ENCODE measurements around the gene RARRES2.

Gene RARRES2

GRCh38 chr7:150345012-150345411 lies 3.6 kb upstream of the RARRES2 start:
- TF ChIP-seq CTCF (IDR thresholded peaks at IDR 0.05; ENCODE audit: insufficient read depth, low read depth, low read length, missing control alignments), result no peak
- H3K4me3 ChIP-seq (ENCODE audit: low read length), result no peak overlapping the region
- no peak for DNase-seq (ENCODE audit: low read depth)

DNA sequence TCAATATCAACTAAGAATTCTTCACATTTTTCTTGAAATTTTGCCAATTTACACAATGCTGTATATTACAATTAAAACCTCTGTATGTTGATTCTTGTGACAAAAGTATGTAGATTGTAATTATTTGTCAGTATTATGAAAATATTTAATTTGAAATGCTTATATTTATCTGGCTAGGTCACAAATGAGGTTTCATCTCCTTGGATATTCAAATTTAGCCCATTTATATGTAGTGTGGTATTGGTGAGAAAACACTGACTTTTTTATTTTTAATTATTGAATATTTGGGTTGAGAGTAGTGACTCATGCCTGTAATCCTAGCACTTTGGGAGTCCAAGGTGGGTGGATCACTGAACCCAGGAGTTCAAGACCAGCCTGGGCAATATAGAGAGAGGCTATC lies 2.9 kb upstream of the RARRES2 start:
- no peak for TF ChIP-seq CTCF (IDR thresholded peaks at IDR 0.05; ENCODE audit: insufficient read depth, low read depth, low read length, missing control alignments)
- no peak overlapping the region for H3K4me3 ChIP-seq (ENCODE audit: low read length)
- no peak for DNase-seq (ENCODE audit: low read depth)

DNA sequence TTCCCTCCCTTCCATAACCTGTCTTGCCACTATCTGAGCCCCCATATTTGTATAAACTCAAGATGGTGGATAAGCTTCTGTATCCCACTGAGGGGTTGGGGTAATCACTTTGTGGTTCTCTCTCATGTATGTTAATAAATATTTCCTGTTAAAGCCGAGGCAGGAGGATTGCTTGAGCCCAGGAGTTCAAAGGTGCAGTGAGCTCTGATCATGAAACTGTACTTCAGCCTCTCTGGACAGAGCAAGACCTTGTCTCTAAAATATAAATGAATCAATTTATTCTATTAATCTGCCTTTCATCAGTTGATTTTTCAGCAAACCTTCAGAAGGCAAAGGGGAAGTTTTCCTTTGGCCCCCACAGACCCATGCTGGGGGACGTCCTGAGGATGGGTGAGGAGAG lies 1.8 kb upstream of the RARRES2 start:
- H3K4me3 ChIP-seq (ENCODE audit: low read length), result no peak overlapping the region
- no peak for DNase-seq (ENCODE audit: low read depth)
- no peak for TF ChIP-seq CTCF (IDR thresholded peaks at IDR 0.05; ENCODE audit: insufficient read depth, low read depth, low read length, missing control alignments)

GRCh38 chr7:150342121-150342408 lies 636 bp upstream of the RARRES2 start:
- no peak overlapping the region for H3K4me3 ChIP-seq (ENCODE audit: low read length)
- no peak for TF ChIP-seq CTCF (IDR thresholded peaks at IDR 0.05; ENCODE audit: insufficient read depth, low read depth, low read length, missing control alignments)
- DNase-seq (ENCODE audit: low read depth), result no peak

- H3K4me3 ChIP-seq (ENCODE audit: low read length), result no peak overlapping the region
- no peak for TF ChIP-seq CTCF (IDR thresholded peaks at IDR 0.05; ENCODE audit: insufficient read depth, low read depth, low read length, missing control alignments)
- DNase-seq (ENCODE audit: low read depth), result no peak
These were observed 560 bp downstream of the RARRES2 start for GRCh38 chr7:150340875-150341262.

- H3K4me3 ChIP-seq (ENCODE audit: low read length), result no peak overlapping the region
- no peak for TF ChIP-seq CTCF (IDR thresholded peaks at IDR 0.05; ENCODE audit: insufficient read depth, low read depth, low read length, missing control alignments)
- no peak for DNase-seq (ENCODE audit: low read depth)
These were observed 1.2 kb downstream of the RARRES2 start for GRCh38 chr7:150340024-150340749.

DNA sequence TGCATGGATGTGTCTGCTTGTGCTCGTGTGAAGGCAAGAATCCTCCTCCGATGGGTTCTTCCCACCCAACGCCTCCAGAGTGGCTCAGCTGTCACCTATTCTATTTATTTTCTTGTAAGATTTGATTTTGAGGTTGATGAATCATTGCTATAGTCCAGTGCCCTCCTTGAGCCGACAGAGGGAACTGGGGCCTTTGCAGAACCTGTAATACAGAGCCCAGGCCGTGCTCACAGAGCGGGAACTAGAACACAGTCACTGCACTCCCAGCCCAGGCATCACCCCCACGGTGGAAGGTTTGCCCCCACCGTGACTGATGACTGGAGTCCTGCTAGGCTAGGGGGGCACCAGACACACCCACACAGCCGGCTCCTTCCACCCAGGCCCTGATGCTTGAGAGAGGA lies 2.0 kb downstream of the RARRES2 start:
- TF ChIP-seq CTCF (IDR thresholded peaks at IDR 0.05; ENCODE audit: insufficient read depth, low read depth, low read length, missing control alignments), result no peak
- H3K4me3 ChIP-seq (ENCODE audit: low read length), result no peak overlapping the region
- DNase-seq (ENCODE audit: low read depth), result no peak
